Hepatocyte (in vitro differentiated cells): ENCODE measurements around the gene AFF2.

Experiments
- EZH2 ChIP-seq: fragments of 200-600 bp; sonication (generic); IDR thresholded peaks from 2 replicates; pipeline ENCODE4 v1.6.1; 2016; ENCODE audit warnings: antibody characterized with exemption, mild to moderate bottlenecking, borderline replicate concordance
- TF ChIP-seq, protein P1 (sequence below): fragments of 200-600 bp; sonication (generic); IDR thresholded peaks from 2 replicates; pipeline ENCODE4 v1.5.1; 2016; ENCODE audit warnings: antibody characterized with exemption, mild to moderate bottlenecking; ENCODE audit not compliant: poor library complexity

DNA sequence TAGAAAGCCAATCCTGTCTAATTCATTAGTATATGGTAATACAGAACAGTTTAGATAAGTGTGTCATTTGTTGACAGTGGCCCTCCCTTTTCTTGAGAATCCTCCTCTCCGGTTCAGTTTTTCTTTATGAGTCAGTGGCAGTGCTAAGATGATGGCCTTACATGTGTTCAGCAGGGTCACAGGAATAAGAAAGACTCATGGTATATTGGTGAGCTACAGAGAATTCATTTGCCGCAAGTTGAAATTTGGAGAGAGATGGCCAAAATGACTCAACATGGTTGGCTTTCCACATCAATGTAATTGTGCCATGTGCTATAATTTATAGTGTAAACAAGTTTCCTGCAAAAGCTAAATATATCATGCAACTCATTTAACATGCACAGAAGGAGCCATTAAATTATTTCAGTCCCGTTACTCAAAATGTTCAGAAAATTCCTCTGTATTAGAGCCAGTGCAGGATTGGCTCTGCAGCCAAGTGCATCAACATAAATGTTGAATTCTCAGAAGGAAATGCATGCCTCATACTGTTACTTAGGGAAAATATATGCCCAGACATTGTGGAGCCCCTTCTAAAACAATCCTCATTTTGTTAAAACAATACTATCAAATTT lies 374.3 kb downstream of the AFF2 start:
- TF ChIP-seq, protein P1, sequence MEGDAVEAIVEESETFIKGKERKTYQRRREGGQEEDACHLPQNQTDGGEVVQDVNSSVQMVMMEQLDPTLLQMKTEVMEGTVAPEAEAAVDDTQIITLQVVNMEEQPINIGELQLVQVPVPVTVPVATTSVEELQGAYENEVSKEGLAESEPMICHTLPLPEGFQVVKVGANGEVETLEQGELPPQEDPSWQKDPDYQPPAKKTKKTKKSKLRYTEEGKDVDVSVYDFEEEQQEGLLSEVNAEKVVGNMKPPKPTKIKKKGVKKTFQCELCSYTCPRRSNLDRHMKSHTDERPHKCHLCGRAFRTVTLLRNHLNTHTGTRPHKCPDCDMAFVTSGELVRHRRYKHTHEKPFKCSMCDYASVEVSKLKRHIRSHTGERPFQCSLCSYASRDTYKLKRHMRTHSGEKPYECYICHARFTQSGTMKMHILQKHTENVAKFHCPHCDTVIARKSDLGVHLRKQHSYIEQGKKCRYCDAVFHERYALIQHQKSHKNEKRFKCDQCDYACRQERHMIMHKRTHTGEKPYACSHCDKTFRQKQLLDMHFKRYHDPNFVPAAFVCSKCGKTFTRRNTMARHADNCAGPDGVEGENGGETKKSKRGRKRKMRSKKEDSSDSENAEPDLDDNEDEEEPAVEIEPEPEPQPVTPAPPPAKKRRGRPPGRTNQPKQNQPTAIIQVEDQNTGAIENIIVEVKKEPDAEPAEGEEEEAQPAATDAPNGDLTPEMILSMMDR, result no peak
- TF ChIP-seq EZH2, result no peak
